KMS-11 (cell line): ENCODE measurements around the gene RAB23.

Experiments
- H2AFZ ChIP-seq: fragments of 200-600 bp; sonication (generic); 2 replicates; pipeline ENCODE4 v1.6.1; 2016; ENCODE audit warnings: antibody characterized with exemption, mixed run types, low read depth
- H3K27ac ChIP-seq: fragments of 200-600 bp; sonication (generic); 2 replicates; pipeline ENCODE4 v1.6.1; 2016; ENCODE audit warnings: mild to moderate bottlenecking, mixed run types
- H3K27me3 ChIP-seq: fragments of 200-600 bp; sonication (generic); 2 replicates; pipeline ENCODE4 v1.6.1; 2017; ENCODE audit warnings: mild to moderate bottlenecking, low read depth, mixed run types, moderate library complexity; ENCODE audit not compliant: insufficient read depth
- H3K36me3 ChIP-seq: fragments of 200-600 bp; sonication (generic); 2 replicates; pipeline ENCODE4 v1.6.1; 2017; ENCODE audit warnings: mild to moderate bottlenecking, mixed run types; ENCODE audit not compliant: insufficient read depth
- H3K4me1 ChIP-seq: fragments of 200-600 bp; sonication (generic); 2 replicates; pipeline ENCODE4 v1.6.1; 2016; ENCODE audit warnings: mild to moderate bottlenecking, low read depth, mixed run types; ENCODE audit not compliant: poor library complexity, severe bottlenecking
- H3K4me2 ChIP-seq: fragments of 200-600 bp; sonication (generic); 2 replicates; pipeline ENCODE4 v1.7.0; 2016; ENCODE audit warnings: mild to moderate bottlenecking, mixed run types
- H3K4me3 ChIP-seq: fragments of 200-600 bp; sonication (generic); IDR thresholded peaks from 2 replicates; pipeline ENCODE4 v1.6.1; 2017; ENCODE audit warnings: low read depth, low read length, mixed read lengths; ENCODE audit not compliant: insufficient read depth
- H3K79me2 ChIP-seq: fragments of 200-600 bp; sonication (generic); 2 replicates; pipeline ENCODE4 v1.6.1; 2016; ENCODE audit warnings: low read depth, mixed run types; ENCODE audit not compliant: insufficient read depth
- H3K9ac ChIP-seq: fragments of 200-600 bp; sonication (generic); 2 replicates; pipeline ENCODE4 v1.6.1; 2016; ENCODE audit warnings: mild to moderate bottlenecking, mixed run types
- H4K20me1 ChIP-seq: fragments of 200-600 bp; sonication (generic); 2 replicates; pipeline ENCODE4 v1.6.1; 2016; ENCODE audit warnings: mild to moderate bottlenecking, mixed run types; ENCODE audit not compliant: insufficient read depth
- TF ChIP-seq, protein P1 (sequence below): fragments of 200-600 bp; sonication (generic); conservative IDR thresholded peaks from 2 replicates; pipeline ENCODE4 v1.6.1; 2017; ENCODE audit warnings: low read depth, mild to moderate bottlenecking, antibody characterized with exemption, low read length, moderate library complexity, mixed read lengths

RAB23 gene

DNA sequence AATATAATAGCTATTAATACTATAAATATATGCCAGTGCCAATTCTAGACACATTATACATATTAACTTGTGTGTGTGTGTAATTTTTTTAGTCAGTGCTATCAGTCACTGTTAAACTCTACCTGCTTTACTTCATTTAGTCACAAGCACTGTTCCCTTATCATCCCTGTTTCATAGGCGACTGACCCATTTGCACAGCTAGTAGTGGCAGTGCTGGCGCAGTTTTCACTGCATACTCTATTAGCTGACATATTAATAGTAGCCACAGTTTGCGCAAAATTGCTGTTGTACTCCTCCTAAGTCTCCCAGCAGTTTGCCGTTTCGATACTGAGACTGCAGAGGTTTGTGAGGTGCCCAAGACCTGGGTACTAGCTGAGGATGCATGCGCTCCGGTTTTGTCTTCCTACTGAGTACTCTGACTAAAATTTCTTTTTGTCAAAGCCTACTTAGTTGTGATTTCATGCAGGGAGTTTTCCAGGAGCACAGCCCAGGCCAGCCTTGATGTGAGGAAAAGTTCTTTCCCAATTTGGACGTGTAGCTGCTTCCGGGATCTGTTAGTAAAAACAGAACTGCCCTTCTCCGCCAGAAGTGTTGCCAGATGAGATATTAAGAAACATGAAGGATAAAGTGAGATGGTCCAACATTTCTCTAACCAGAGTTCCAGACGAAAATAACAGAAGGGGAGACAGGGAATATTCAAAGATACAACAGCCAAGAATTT is 44.4 kb downstream of the RAB23 start:
- Histone ChIP-seq H3K27ac (no peak overlapping the region), H3K4me1 (no peaks in the 10 kb centered on the region), H3K4me3 (no peak overlapping the region), H4K20me1 (no peaks in the 10 kb centered on the region), H3K79me2 (no peaks in the 10 kb centered on the region), H3K27me3 (no peaks in the 10 kb centered on the region), H2AFZ (no peak overlapping the region), H3K36me3 (no peaks in the 10 kb centered on the region), H3K9ac (no peak overlapping the region), H3K4me2 (no peak overlapping the region)
- TF ChIP-seq, protein P1, sequence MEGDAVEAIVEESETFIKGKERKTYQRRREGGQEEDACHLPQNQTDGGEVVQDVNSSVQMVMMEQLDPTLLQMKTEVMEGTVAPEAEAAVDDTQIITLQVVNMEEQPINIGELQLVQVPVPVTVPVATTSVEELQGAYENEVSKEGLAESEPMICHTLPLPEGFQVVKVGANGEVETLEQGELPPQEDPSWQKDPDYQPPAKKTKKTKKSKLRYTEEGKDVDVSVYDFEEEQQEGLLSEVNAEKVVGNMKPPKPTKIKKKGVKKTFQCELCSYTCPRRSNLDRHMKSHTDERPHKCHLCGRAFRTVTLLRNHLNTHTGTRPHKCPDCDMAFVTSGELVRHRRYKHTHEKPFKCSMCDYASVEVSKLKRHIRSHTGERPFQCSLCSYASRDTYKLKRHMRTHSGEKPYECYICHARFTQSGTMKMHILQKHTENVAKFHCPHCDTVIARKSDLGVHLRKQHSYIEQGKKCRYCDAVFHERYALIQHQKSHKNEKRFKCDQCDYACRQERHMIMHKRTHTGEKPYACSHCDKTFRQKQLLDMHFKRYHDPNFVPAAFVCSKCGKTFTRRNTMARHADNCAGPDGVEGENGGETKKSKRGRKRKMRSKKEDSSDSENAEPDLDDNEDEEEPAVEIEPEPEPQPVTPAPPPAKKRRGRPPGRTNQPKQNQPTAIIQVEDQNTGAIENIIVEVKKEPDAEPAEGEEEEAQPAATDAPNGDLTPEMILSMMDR, result no peak

DNA sequence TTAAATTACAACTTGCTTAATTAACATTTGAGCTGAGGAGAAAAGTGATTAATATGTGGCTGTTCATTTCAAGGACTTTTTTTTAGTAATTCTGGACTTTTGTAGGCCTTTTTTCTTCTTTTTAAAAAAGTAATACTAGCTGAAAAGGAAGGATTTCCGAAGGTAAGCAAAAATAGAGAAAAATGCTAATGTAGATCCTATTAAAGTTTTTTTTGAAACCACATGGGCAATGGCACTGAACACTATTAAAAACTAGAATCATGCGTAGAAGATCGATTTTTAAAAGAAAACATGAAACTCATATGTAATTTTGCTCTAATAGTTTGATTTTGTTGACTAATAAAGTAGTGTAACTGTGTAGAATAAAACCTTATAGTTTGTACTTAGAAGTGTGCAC is 47.6 kb downstream of the RAB23 start:
- Histone ChIP-seq H3K9ac (no peak overlapping the region), H3K79me2 (no peaks in the 10 kb centered on the region), H3K27ac (no peak overlapping the region), H3K4me3 (no peak overlapping the region), H4K20me1 (no peaks in the 10 kb centered on the region), H3K27me3 (no peaks in the 10 kb centered on the region), H3K4me1 (peaks cover 7% of the 10 kb centered on the region), H3K4me2 (no peak overlapping the region), H3K36me3 (no peaks in the 10 kb centered on the region), H2AFZ (no peak overlapping the region)
- TF ChIP-seq, protein P1, result no peak

DNA sequence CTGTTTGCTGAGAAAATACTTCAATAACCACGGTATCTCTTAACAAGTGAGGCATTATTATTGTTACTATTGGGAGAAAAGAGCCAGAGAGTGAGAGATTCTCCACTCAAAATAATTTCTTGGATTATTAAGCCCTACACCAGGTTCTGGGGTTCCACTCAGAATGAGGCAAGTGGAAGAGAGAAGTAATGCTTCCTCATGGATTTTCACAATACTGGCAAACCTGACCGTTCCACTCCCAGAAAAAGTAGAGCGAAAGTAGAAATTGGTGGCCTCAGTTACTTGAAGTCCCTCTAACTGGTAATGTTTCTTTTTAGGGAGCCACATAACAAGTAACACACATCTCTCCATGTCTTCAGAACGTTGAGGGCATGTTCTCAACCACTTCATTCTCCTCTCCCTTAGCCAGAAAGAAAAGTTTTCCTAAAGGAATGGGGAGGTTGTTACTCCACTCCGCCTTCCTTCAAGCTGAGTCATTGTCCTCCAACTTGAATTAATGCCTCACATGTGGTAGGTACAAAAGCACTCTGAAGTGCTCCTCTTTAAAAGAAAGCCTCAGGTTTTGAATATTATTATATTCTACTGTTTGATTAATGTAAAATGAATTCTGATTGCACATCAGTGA is 48.1 kb downstream of the RAB23 start:
- Histone ChIP-seq H3K79me2 (no peaks in the 10 kb centered on the region), H4K20me1 (no peaks in the 10 kb centered on the region), H3K27me3 (no peaks in the 10 kb centered on the region), H3K9ac (no peak overlapping the region), H3K4me3 (no peak overlapping the region), H3K36me3 (no peaks in the 10 kb centered on the region), H3K27ac (no peak overlapping the region), H2AFZ (no peak overlapping the region), H3K4me2 (no peak overlapping the region), H3K4me1 (peaks cover 7% of the 10 kb centered on the region)
- TF ChIP-seq, protein P1, result no peak

DNA sequence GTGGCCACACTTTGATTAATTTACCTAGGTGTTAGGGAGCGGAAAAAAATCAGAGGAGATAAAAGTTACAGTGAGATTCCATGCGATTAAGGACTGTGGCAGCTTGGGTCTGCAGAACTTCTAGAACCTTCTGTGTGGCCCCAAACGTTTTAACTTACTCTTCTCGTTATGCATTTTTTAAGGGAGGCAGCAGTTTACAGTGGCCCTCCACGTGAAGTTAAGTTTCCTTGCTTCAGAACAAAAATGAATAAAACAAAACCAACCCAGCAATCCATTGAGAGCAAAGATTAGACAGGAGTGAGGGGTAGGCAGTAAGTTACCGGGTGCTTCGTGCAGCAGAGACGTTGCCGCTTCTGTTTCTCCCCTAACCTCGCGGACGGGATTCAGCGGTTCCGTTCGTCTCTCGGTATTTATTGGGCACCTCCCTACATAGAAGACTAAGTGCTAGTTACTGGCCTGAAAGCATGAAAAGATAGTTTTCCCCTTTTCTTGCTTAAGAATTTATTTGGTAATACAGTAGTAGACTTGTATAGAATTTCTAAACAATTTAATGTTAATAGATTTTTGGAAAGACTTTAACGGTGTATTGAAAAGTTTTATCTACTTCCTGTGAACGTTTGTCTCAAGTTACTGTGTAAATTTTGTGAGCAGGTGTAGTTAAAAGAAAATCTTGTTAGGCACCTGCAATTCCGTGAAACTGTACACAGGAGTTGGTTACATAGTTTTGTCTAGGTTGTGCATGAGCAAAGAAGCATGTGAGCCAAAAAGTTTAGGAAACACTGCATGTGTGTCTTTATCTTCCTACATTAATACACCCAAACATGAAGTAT is 48.8 kb downstream of the RAB23 start:
- TF ChIP-seq, protein P1, result no peak
- Histone ChIP-seq H3K27me3 (no peaks in the 10 kb centered on the region), H2AFZ (peak overlapping the region; percentile 72), H3K4me1 (peaks cover 7% of the 10 kb centered on the region), H3K4me2 (peak overlapping the region; percentile 82), H3K27ac (no peak overlapping the region; the same call in 1 of the 2 replicates), H4K20me1 (no peaks in the 10 kb centered on the region), H3K79me2 (no peaks in the 10 kb centered on the region), H3K36me3 (no peaks in the 10 kb centered on the region), H3K9ac (peak overlapping the region; percentile 68; the same call in 1 of the 2 replicates), H3K4me3 (no peak overlapping the region)
